ENCODE data around the gene SNN. TPM values are rescaled to one million over a fixed set of nuclear protein-coding genes. Genes with fewer than 3 reads are reported as not detected.

The SNN gene
- polyA plus RNA-seq, 1 experiment: 18.9 TPM

GRCh38 chr16:11689031-11689840 lies 21.0 kb downstream of the SNN start:
- TF ChIP-seq CTCF (IDR thresholded peaks at IDR 0.05; ENCODE audit: low read depth, low read length): no peak
- no peak overlapping the region for H3K4me3 ChIP-seq (ENCODE audit: low read depth, low read length)
- H3K9me3 ChIP-seq (ENCODE audit: control insufficient read depth, insufficient read depth, low read length): no peaks in the 10 kb centered on the region
- H3K27me3 ChIP-seq (ENCODE audit: control insufficient read depth, insufficient read depth, low read length): no peaks in the 10 kb centered on the region
- POLR2A ChIA-PET: interaction anchor here (0.7 kb wide), 1 partner anchor 293 kb away, joined by 4 read pairs; no protein-coding TSS in a partner anchor
- CTCF ChIA-PET: interaction anchor here (0.5 to 2.7 kb wide), 9 partner anchors 19 to 725 kb away, joined by 3 to 18 read pairs (median 6); no protein-coding TSS in a partner anchor
- H3K27ac ChIP-seq (ENCODE audit: low read depth, low read length): no peak overlapping the region
- no peak for DNase-seq (ENCODE audit: low read depth, low spot score)

GRCh38 chr16:11691235-11691634 lies 23.0 kb downstream of the SNN start:
- Histone ChIP-seq H3K27ac (ENCODE audit: low read depth, low read length) (no peak overlapping the region), H3K9me3 (ENCODE audit: control insufficient read depth, insufficient read depth, low read length) (no peaks in the 10 kb centered on the region), H3K27me3 (ENCODE audit: control insufficient read depth, insufficient read depth, low read length) (no peaks in the 10 kb centered on the region), H3K4me3 (ENCODE audit: low read depth, low read length) (no peak overlapping the region)
- no peak for DNase-seq (ENCODE audit: low read depth, low spot score)
- ChIA-PET POLR2A (no interaction called here), CTCF (interaction anchor here (1.1 to 2.7 kb wide), 3 partner anchors 23 to 295 kb away, joined by 3 to 18 read pairs (median 4); no protein-coding TSS in a partner anchor)
- no peak for TF ChIP-seq CTCF (IDR thresholded peaks at IDR 0.05; ENCODE audit: low read depth, low read length)

GRCh38 chr16:11691771-11692170 lies 23.5 kb downstream of the SNN start:
- DNase-seq (ENCODE audit: low read depth, low spot score): no peak
- no peak for TF ChIP-seq CTCF (IDR thresholded peaks at IDR 0.05; ENCODE audit: low read depth, low read length)
- POLR2A ChIA-PET: no interaction called here
- Histone ChIP-seq H3K9me3 (ENCODE audit: control insufficient read depth, insufficient read depth, low read length) (no peaks in the 10 kb centered on the region), H3K27ac (ENCODE audit: low read depth, low read length) (no peak overlapping the region), H3K27me3 (ENCODE audit: control insufficient read depth, insufficient read depth, low read length) (no peaks in the 10 kb centered on the region), H3K4me3 (ENCODE audit: low read depth, low read length) (no peak overlapping the region)
- CTCF ChIA-PET: interaction anchor here (1.1 to 2.7 kb wide), 3 partner anchors 23 to 296 kb away, joined by 3 to 18 read pairs (median 4); no protein-coding TSS in a partner anchor

- H3K4me3 ChIP-seq (ENCODE audit: low read depth, low read length): no peak overlapping the region
- no peak overlapping the region for H3K27ac ChIP-seq (ENCODE audit: low read depth, low read length)
- H3K27me3 ChIP-seq (ENCODE audit: control insufficient read depth, insufficient read depth, low read length): no peaks in the 10 kb centered on the region
- H3K9me3 ChIP-seq (ENCODE audit: control insufficient read depth, insufficient read depth, low read length): no peaks in the 10 kb centered on the region
- CTCF ChIA-PET: interaction anchor here (2.7 kb wide), 1 partner anchor 160 kb away, joined by 18 read pairs; no protein-coding TSS in a partner anchor
- no peak for DNase-seq (ENCODE audit: low read depth, low spot score)
- no peak for TF ChIP-seq CTCF (IDR thresholded peaks at IDR 0.05; ENCODE audit: low read depth, low read length)
- POLR2A ChIA-PET: no interaction called here
Measured at GRCh38 chr16:11692171-11692570, 23.9 kb downstream of the SNN start.

- Histone ChIP-seq H3K4me3 (ENCODE audit: low read depth, low read length) (no peak overlapping the region), H3K27ac (ENCODE audit: low read depth, low read length) (no peak overlapping the region), H3K27me3 (ENCODE audit: control insufficient read depth, insufficient read depth, low read length) (no peaks in the 10 kb centered on the region), H3K9me3 (ENCODE audit: control insufficient read depth, insufficient read depth, low read length) (no peaks in the 10 kb centered on the region)
- ChIA-PET CTCF (no interaction called here), POLR2A (no interaction called here)
- no peak for DNase-seq (ENCODE audit: low read depth, low spot score)
- no peak for TF ChIP-seq CTCF (IDR thresholded peaks at IDR 0.05; ENCODE audit: low read depth, low read length)
Measured at GRCh38 chr16:11692651-11693050, 24.4 kb downstream of the SNN start.
